Peyer's patch (tissue), 4 donors: ENCODE measurements around the gene FEZF2.

Source experiments
- CTCF ChIP-seq, 6 experiments: fragments of 450-650 bp in 4 of 6; fragments of 200-600 bp in 2 of 6; sonication (generic) in 1 of 6; IDR thresholded peaks; one replicate each; pipeline ENCODE4 v1.5.1; 2017 to 2019; ENCODE audit warnings: antibody characterized with exemption in 6 of 6, mild to moderate bottlenecking in 3 of 6, moderate library complexity in 1 of 6
- POLR2A ChIP-seq, 2 donors: fragments of 450-650 bp; IDR thresholded peaks; one replicate each; pipeline ENCODE4 v1.5.1; 2017; ENCODE audit warnings: antibody characterized with exemption in 2 of 2, mild to moderate bottlenecking in 2 of 2, moderate library complexity in 2 of 2

- no peak for TF ChIP-seq POLR2A (IDR thresholded peaks at IDR 0.05)
- no peak for TF ChIP-seq CTCF (IDR thresholded peaks at IDR 0.05)
These were observed 4.5 kb downstream of the FEZF2 start for GRCh38 chr3:62368705-62369475.
